Gastrocnemius medialis (tissue), 4 donors: ENCODE data around the gene PTBP1. TPM values are rescaled to one million over a fixed set of nuclear protein-coding genes. Genes with fewer than 3 reads are reported as not detected.

Source experiments
- ATAC-seq, 2 donors: fragments of 150-250 bp; one replicate each; pipeline ENCODE4 v1.9.1; 2016
- DNase-seq, 2 donors: peaks; one replicate each; pipeline ENCODE4 v3.0.0-alpha.2; 2019
- H3K27ac ChIP-seq, 4 donors: fragments of 200-600 bp; sonication (generic); 1 replicate in 1 of 4; 2 replicates in 3 of 4; pipeline ENCODE4 v1.5.1; 2016 to 2018; ENCODE audit warnings: mild to moderate bottlenecking in 2 of 4, moderate library complexity in 1 of 4
- H3K27me3 ChIP-seq, 3 donors: fragments of 200-600 bp; sonication (generic) in 2 of 3; 1 replicate in 1 of 3; 2 replicates in 2 of 3; pipeline versions ENCODE4 v1.5.1 to v1.6.0; 2016 to 2019; ENCODE audit warnings: mild to moderate bottlenecking in 1 of 3, moderate library complexity in 1 of 3
- H3K36me3 ChIP-seq, 2 donors: fragments of 200-600 bp; sonication (generic) in 1 of 2; one replicate each; pipeline ENCODE4 v1.5.1; 2017 to 2018
- H3K4me1 ChIP-seq, 2 donors: fragments of 200-600 bp; sonication (generic) in 1 of 2; one replicate each; pipeline ENCODE4 v1.5.1; 2016 to 2017; ENCODE audit warnings: mild to moderate bottlenecking in 2 of 2
- H3K4me3 ChIP-seq, 4 donors: fragments of 200-600 bp; sonication (generic) in 3 of 4; 1 replicate in 1 of 4; 2 replicates in 3 of 4; pipeline ENCODE4 v1.5.1; 2016 to 2019; ENCODE audit warnings: mild to moderate bottlenecking in 2 of 4
- H3K9me3 ChIP-seq, 3 donors: fragments of 200-600 bp; sonication (generic) in 2 of 3; 1 replicate in 1 of 3; 2 replicates in 2 of 3; pipeline ENCODE4 v1.5.1; 2016 to 2019
- CTCF ChIP-seq, 5 experiments: fragments of 450-650 bp in 3 of 5; fragments of 200-600 bp in 2 of 5; sonication (generic) in 2 of 5; IDR thresholded peaks in 4 of 5; conservative IDR thresholded peaks in 1 of 5; 1 replicate in 4 of 5; 2 replicates in 1 of 5; pipeline ENCODE4 v1.5.1; 2016 to 2019; ENCODE audit warnings: antibody characterized with exemption in 5 of 5, mild to moderate bottlenecking in 3 of 5, moderate library complexity in 3 of 5
- POLR2A ChIP-seq, 2 donors: fragments of 450-650 bp; IDR thresholded peaks; one replicate each; pipeline ENCODE4 v1.6.1; 2017; ENCODE audit warnings: antibody characterized with exemption in 2 of 2, mild to moderate bottlenecking in 2 of 2, moderate library complexity in 2 of 2
- in situ Hi-C, 4 donors: fragments of 200-750 bp; cut with MboI; loops; one replicate each; pipeline versions ENCODE4 v1.15.0 to v1.8.0; 2017; ENCODE audit warnings: low sequenced_read_pairs in 4 of 4
- intact Hi-C: fragments of 100-400 bp; cut with DNase I; formaldehyde crosslinking; loops from one replicate; pipeline ENCODE4 v1.15.1; 2023; ENCODE audit warnings: low total_unique reads
- total RNA-seq, 4 donors: library from RNA; depleted of rRNA; stranded (reverse); fragments of >200 nt; gene quantifications; one replicate each; pipeline versions ENCODE4 v1.1.0 to v1.2.3, GENCODE V29; 2016

Gene PTBP1
- total RNA-seq: 10 to 100 TPM; 29.8 to 51.7 (median 36.7) TPM

- DNase-seq (peak; percentile 100), ATAC-seq (peak; percentile 91)
- no peaks in the 10 kb centered on the region for H3K27me3 ChIP-seq
- H3K27ac ChIP-seq: peak within 1 kb of the TSS; percentile 91 to 99 (median 94)
- in situ Hi-C loops (no loop called here), intact Hi-C loops (loop anchor here (1.0 to 10.0 kb wide), 9 partner anchors 96 to 856 kb away; partner anchors contain the start of genes FAM174C, MED16, POLRMT and RNF126)
- H3K4me1 ChIP-seq: peaks cover 48 to 50% of the 10 kb centered on the region in 2 donors
- H3K4me3 ChIP-seq: peak within 1 kb of the TSS; percentile 79 to 98 (median 92)
- no peaks in the 10 kb centered on the region for H3K9me3 ChIP-seq
- H3K36me3 ChIP-seq: no peaks in the 10 kb centered on the region
- peak in 4 of 5 experiments; percentile 28 to 58 (median 38) for TF ChIP-seq CTCF (IDR thresholded peaks at IDR 0.05 in 4 of 5, conservative IDR thresholded peaks at IDR 0.05 in 1 of 5)
- TF ChIP-seq POLR2A (IDR thresholded peaks at IDR 0.05): peak; percentile 83
These were observed at the start of gene PTBP1 for GRCh38 chr19:796692-797527. Gene PTBP1, plus strand, starts transcription at chr19:797452. Its CDS starts 46 bp downstream, at chr19:797498.

- H3K27me3 ChIP-seq: peaks cover 6 to 23% (median 20%) of the 10 kb centered on the region in 3 donors
- intact Hi-C loops (no loop called here), in situ Hi-C loops (no loop called here)
- ATAC-seq (no peak), DNase-seq (no peak)
- no peaks in the 10 kb centered on the region for H3K4me1 ChIP-seq
- no peak overlapping the region for H3K4me3 ChIP-seq
- no peaks in the 10 kb centered on the region for H3K9me3 ChIP-seq
- H3K36me3 ChIP-seq: no peaks in the 10 kb centered on the region
- TF ChIP-seq POLR2A (IDR thresholded peaks at IDR 0.05) (no peak), CTCF (IDR thresholded peaks at IDR 0.05 in 4 of 5, conservative IDR thresholded peaks at IDR 0.05 in 1 of 5) (no peak)
- H3K27ac ChIP-seq: no peak overlapping the region
These were observed 49.0 kb upstream of the PTBP1 start for GRCh38 chr19:748274-748598.

DNA sequence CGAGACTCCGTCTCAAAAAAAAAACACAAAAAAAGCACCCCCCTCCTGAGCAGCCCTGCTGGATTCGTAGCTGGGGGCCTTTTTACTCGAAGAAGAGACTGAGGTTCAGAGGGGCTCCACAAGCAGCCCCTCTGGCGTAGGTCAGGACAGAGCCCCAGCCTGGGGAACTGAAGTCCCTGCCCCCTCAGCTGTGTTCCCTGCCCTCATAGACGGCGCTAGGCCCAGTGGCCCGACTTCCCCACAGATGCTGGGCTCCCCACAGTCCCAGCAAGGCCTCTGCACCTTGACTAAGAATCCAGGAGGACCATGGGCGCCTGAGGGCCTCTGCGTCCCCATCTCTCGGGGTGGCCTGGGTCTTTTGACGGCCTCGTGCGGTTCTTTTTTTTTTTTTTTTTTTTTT lies 47.4 kb upstream of the PTBP1 start:
- in situ Hi-C loops: no loop called here
- intact Hi-C loops: no loop called here
- TF ChIP-seq CTCF (IDR thresholded peaks at IDR 0.05 in 4 of 5, conservative IDR thresholded peaks at IDR 0.05 in 1 of 5): no peak
- TF ChIP-seq POLR2A (IDR thresholded peaks at IDR 0.05): no peak
- Histone ChIP-seq H3K4me3 (no peak overlapping the region), H3K4me1 (no peaks in the 10 kb centered on the region), H3K9me3 (no peaks in the 10 kb centered on the region), H3K36me3 (no peaks in the 10 kb centered on the region), H3K27ac (no peak overlapping the region), H3K27me3 (peaks cover 6 to 23% (median 23%) of the 10 kb centered on the region in 3 donors)
- no peak for ATAC-seq
- no peak for DNase-seq

DNA sequence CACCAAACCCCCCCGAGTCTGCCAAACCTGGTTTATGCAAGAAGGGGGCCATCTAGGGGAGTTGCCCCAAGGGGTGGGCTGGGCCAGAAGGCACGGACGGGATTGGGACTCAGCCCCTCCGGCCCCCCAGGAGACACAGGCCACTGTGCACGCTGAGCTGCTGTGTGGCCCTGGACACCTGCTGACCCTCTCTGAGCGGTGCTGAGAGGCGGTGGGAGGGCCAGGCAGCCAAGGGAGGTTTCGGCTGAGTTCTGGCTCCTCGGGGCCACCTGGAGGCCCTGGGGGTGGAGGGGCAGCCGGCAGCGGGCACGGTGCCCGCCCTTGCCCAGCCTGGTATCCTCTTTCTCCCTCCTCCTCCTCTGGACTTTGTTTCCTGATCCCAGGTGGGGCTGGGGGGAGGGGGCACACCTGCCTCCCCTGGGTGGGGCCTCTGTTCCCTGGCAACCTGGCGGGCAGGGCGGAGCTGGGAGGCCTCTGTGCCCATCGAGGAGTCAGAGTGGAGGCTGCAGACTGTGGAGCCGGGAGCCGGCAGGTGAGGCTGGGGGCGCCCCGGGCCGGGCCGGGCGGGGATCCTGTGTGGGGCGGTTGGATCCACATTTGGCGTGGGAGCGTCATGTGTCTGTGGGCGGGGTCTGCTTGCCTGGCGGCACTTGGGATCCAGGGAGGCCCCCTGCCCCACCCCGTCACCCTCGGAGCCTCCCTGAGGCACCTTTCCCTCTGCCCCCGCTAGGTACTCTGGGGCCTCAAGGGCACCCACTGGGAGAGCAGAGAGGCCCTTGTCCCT lies 46.4 kb upstream of the PTBP1 start, which contains the start of gene MISP:
TSS of gene MISP (plus strand) at position 473 of the 784 bp plus-strand sequence. CDS start 5,835 bp downstream, outside the sequence.
- in situ Hi-C loops: no loop called here

More for the DNA sequence above, 46.4 kb upstream of the PTBP1 start, which contains the start of gene MISP:
- H3K4me3 ChIP-seq: no peak within 1 kb of the TSS
- ATAC-seq (no peak), DNase-seq (no peak)
- TF ChIP-seq POLR2A (IDR thresholded peaks at IDR 0.05) (no peak), CTCF (IDR thresholded peaks at IDR 0.05 in 4 of 5, conservative IDR thresholded peaks at IDR 0.05 in 1 of 5) (no peak)
- no peaks in the 10 kb centered on the region for H3K9me3 ChIP-seq
- H3K4me1 ChIP-seq: no peaks in the 10 kb centered on the region
- intact Hi-C loops: no loop called here
- no peak within 1 kb of the TSS for H3K27ac ChIP-seq
- peaks cover 6 to 23% (median 23%) of the 10 kb centered on the region in 3 donors for H3K27me3 ChIP-seq
- no peaks in the 10 kb centered on the region for H3K36me3 ChIP-seq
